Measurements from ENCODE around the gene SLX4.

DNA sequence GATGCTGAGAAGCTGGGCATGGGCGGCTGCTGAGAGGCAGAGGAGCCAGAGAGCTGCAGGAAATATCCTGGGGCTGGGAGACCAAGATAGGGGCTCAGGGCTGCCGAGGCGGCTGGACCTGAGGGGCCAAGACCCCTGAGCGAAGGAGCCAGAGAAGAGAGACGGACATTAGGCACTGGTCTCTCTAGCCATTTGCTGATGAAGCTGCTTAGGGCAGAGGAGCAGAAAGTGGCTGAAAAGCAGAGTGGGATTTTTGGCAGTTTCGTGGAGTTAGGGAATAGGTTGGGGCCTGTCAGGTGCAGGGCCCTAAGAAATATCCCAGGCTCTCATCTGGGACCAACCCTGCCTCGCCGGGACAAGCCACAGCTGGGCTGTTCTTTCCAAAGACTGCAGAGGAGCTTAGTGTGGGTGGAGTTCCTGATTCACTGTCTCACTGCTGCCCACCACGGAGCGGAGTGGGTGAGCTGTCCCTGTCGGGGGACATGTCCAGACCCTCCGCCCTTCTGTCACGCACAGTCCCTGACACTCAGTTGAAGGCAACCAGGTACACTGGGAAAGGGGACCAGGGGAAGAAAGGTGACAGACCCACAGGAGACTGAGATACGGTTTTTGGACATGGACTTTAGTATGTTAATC, 31.8 kb upstream of the SLX4 start:
- TF ChIP-seq EZH2 (IDR thresholded peaks at IDR 0.05; ENCODE audit: insufficient read depth, poor library complexity, severe bottlenecking), result no peak
- TF ChIP-seq EZH2phosphoT487 (IDR thresholded peaks at IDR 0.05; ENCODE audit: insufficient read depth, low read depth), result no peak

Data from GM23248 (cell line).